ENCODE results near the gene LKAAEAR1. TPM values are rescaled to one million over a fixed set of nuclear protein-coding genes. Genes with fewer than 3 reads are reported as not detected.

The LKAAEAR1 gene
- total and polyA plus RNA-seq, 2 of the 13 experiments (the other 11 are each of a cell fraction or from before 2014, with no cell fraction given) = not detected

DNA sequence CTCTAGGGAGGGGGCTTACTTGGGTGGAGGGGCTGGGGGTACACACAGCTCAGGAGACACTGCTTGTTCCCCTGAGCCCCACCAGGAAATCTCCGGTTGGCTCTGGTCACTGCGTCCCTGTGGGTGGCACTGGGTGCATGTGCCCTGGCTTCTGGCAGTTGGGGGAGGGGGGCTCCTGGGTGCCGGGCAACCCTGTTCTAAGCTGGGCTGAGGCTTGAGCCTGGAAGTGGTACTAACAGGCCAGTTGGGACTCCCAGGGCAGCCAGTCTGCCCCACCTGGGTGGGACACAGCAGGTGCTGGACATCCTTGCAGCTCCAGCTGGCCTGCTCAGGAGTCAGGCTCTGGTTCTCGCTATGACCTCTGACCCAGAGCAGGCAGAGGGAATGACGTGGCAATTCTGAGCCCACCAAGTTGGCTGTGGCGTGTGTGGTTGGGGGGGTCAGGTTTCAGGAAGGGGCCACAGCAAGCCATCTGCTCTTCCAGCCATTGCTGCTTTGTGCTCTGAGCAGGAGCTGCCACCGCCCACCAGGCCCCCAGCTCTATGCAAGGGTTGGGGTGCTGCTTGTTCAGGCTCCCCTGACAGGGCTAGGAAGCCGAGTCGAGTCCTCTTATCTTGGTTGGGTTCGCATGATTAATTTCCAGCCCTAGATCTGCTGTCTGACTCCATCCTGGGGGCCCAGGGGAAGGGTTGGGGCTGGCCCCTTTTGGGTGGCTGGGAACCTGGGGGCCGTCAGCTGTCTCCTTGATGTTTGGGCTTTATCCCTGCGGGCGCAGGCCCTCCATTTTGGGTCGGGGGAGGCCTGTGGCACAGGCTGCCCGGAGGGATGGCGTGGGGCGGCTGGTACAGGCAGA lies 47.6 kb downstream of the LKAAEAR1 start (continued):
- TF ChIP-seq, protein P1, sequence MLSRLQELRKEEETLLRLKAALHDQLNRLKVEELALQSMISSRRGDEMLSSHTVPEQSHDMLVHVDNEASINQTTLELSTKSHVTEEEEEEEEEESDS (CRISPR knock-in tag; IDR thresholded peaks at IDR 0.05; ENCODE audit: borderline replicate concordance) = 0 out of 2 replicates have a peak, but pooled peaks have one; percentile 58
- peak; percentile 50; the same call in 1 of the 2 replicates for TF ChIP-seq POLR2AphosphoS5 (IDR thresholded peaks at IDR 0.05; ENCODE audit: low read depth, low read length)
- no peak for TF ChIP-seq FOXK1 (CRISPR knock-in tag; IDR thresholded peaks at IDR 0.05; ENCODE audit: borderline replicate concordance, low read depth)
- TF ChIP-seq, protein P2, sequence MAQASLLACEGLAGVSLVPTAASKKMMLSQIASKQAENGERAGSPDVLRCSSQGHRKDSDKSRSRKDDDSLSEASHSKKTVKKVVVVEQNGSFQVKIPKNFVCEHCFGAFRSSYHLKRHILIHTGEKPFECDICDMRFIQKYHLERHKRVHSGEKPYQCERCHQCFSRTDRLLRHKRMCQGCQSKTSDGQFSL (CRISPR knock-in tag; IDR thresholded peaks at IDR 0.05) = 0 out of 2 replicates have a peak, but pooled peaks have one; percentile 79
- no peak; the same call in 1 of the 2 replicates for TF ChIP-seq ZNF772 (CRISPR knock-in tag; IDR thresholded peaks at IDR 0.05)
- no peak; the same call in 2 of the 3 replicates for TF ChIP-seq MXI1 (IDR thresholded peaks at IDR 0.05; ENCODE audit: borderline replicate concordance, low read depth, low read length)
- TF ChIP-seq JDP2 (CRISPR knock-in tag; IDR thresholded peaks at IDR 0.05; ENCODE audit: borderline replicate concordance) = no peak
- TF ChIP-seq, protein P3, sequence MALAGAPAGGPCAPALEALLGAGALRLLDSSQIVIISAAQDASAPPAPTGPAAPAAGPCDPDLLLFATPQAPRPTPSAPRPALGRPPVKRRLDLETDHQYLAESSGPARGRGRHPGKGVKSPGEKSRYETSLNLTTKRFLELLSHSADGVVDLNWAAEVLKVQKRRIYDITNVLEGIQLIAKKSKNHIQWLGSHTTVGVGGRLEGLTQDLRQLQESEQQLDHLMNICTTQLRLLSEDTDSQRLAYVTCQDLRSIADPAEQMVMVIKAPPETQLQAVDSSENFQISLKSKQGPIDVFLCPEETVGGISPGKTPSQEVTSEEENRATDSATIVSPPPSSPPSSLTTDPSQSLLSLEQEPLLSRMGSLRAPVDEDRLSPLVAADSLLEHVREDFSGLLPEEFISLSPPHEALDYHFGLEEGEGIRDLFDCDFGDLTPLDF (CRISPR knock-in tag; IDR thresholded peaks at IDR 0.05) = no peak
- TF ChIP-seq, protein P4, sequence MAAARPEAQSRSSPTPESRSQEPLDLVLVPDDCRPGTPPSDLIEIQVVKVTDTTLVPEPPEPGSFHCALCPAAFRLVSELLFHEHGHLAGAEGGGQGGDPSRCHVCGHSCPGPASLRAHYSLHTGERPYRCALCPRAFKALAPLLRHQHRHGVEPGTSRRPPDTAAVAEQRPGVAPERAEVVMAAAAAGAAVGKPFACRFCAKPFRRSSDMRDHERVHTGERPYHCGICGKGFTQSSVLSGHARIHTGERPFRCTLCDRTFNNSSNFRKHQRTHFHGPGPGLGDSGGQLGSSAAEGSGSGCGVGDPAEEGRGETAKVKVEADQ (CRISPR knock-in tag; IDR thresholded peaks at IDR 0.05; ENCODE audit: borderline replicate concordance) = peak; percentile 68
- TF ChIP-seq, protein P5, sequence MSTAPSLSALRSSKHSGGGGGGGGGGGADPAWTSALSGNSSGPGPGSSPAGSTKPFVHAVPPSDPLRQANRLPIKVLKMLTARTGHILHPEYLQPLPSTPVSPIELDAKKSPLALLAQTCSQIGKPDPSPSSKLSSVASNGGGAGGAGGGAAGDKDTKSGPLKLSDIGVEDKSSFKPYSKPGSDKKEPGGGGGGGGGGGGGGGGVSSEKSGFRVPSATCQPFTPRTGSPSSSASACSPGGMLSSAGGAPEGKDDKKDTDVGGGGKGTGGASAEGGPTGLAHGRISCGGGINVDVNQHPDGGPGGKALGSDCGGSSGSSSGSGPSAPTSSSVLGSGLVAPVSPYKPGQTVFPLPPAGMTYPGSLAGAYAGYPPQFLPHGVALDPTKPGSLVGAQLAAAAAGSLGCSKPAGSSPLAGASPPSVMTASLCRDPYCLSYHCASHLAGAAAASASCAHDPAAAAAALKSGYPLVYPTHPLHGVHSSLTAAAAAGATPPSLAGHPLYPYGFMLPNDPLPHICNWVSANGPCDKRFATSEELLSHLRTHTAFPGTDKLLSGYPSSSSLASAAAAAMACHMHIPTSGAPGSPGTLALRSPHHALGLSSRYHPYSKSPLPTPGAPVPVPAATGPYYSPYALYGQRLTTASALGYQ (CRISPR knock-in tag; IDR thresholded peaks at IDR 0.05) = no peak
- no peak for TF ChIP-seq ZNF7 (CRISPR knock-in tag; IDR thresholded peaks at IDR 0.05)
- no peak for TF ChIP-seq MBD4 (IDR thresholded peaks at IDR 0.05; ENCODE audit: borderline replicate concordance, low read length)
- TF ChIP-seq TCF7 (IDR thresholded peaks at IDR 0.05; ENCODE audit: low read depth) = no peak
- no peak for TF ChIP-seq RNF2 (conservative IDR thresholded peaks at IDR 0.05; ENCODE audit: low read depth)
- TF ChIP-seq ZNF17 (CRISPR knock-in tag; IDR thresholded peaks at IDR 0.05) = no peak
- TF ChIP-seq, protein P6, sequence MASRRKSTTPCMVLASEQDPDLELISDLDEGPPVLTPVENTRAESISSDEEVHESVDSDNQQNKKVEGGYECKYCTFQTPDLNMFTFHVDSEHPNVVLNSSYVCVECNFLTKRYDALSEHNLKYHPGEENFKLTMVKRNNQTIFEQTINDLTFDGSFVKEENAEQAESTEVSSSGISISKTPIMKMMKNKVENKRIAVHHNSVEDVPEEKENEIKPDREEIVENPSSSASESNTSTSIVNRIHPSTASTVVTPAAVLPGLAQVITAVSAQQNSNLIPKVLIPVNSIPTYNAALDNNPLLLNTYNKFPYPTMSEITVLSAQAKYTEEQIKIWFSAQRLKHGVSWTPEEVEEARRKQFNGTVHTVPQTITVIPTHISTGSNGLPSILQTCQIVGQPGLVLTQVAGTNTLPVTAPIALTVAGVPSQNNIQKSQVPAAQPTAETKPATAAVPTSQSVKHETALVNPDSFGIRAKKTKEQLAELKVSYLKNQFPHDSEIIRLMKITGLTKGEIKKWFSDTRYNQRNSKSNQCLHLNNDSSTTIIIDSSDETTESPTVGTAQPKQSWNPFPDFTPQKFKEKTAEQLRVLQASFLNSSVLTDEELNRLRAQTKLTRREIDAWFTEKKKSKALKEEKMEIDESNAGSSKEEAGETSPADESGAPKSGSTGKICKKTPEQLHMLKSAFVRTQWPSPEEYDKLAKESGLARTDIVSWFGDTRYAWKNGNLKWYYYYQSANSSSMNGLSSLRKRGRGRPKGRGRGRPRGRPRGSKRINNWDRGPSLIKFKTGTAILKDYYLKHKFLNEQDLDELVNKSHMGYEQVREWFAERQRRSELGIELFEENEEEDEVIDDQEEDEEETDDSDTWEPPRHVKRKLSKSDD (CRISPR knock-in tag; IDR thresholded peaks at IDR 0.05; ENCODE audit: low read depth) = peak; percentile 16; the same call in 1 of the 2 replicates
- peak; percentile 20; the same call in 1 of the 2 replicates for TF ChIP-seq YEATS4 (CRISPR knock-in tag; IDR thresholded peaks at IDR 0.05; ENCODE audit: borderline replicate concordance)
- TF ChIP-seq ZNF775 (CRISPR knock-in tag; IDR thresholded peaks at IDR 0.05; ENCODE audit: borderline replicate concordance) = 0 out of 2 replicates have a peak, but pooled peaks have one; percentile 9
- TF ChIP-seq ZFP62 (CRISPR knock-in tag; IDR thresholded peaks at IDR 0.05) = no peak
- TF ChIP-seq POLR2A (IDR thresholded peaks at IDR 0.05; ENCODE audit: insufficient read depth in 1 of 2, low read depth in 2 of 2, low read length in 2 of 2) = no peak; a peak in 1 of 4 replicates
- TF ChIP-seq FOSL1 (CRISPR knock-in tag; IDR thresholded peaks at IDR 0.05; ENCODE audit: borderline replicate concordance) = no peak

Data from HepG2 (cell line).